Stimulated activated CD4-positive, alpha-beta T cell treated with anti-CD3 and anti-CD28 coated beads, TNF-alpha, amount 100 ng/mL, for 24 hours (primary cell): ENCODE data around the gene MYO3A.
"Not testable (repeated sequence)": the region's sequence is repeated elsewhere in the genome, so short reads cannot be mapped to it uniquely, and the experiment has no call there.

Experiments
- DNase-seq, 3 experiments: peaks; one replicate each; pipeline ENCODE4 v3.0.0-alpha.2; 2020; ENCODE audit warnings: low read depth in 3 of 3

MYO3A gene

DNA sequence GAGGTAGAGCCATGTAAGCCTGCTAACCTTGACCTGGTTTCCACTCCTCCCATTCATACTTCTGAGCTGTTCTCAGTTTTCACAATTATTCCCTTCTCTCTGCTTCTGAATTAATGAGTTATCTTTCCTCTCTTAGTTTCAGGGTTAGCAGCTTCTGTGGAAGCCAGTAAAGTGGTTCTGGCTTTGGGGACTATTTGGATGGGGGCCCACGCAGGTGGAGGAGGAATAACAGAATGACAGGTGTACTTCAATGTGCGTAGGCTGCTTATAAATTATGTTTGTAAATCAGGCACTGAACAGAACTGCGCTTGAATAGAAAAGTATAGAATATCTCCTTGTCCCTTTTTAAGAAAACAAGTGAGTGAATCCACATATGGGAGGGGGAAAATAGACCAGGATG is 153.6 kb downstream of the MYO3A start:
- DNase-seq, result no peak

DNA sequence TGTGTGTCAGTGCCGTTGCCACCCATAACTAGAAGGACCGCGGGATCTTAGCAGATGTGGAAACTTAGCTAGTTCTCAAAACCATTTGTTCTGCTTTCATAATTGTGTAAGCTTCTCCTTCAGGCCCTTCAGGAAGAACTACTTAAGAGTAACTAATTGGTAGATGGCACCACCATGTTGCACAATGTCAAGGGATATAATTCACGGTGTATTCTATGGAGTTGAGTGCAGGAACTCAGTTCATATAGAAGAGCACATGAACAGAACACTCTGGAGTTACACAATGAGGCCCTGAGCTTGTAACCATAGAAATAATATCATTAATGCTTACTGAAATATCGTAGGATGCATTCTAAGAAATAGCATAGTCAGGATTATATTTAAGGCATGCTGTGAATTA is 156.0 kb downstream of the MYO3A start:
- DNase-seq, result no peak

DNA sequence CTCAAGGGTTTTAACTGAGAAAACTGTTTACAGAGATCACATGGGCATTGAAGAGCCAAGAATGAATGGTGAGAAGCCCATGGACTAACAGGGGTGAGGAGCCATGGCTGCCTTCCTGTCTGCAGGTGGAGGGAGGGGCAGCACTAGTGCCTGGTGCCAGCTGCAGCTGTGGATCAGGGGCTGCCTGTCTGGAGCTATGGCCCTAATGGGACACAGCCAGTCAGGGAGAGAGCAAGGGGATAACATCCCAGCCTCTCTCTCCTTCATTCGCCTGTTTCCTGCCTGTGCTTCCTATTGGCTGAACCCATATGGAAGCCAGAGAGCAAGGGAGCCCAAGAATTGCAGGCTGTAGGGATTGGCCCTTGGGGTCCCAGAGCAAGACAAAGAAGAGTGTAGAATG is 156.7 kb downstream of the MYO3A start:
- DNase-seq, result no peak

DNA sequence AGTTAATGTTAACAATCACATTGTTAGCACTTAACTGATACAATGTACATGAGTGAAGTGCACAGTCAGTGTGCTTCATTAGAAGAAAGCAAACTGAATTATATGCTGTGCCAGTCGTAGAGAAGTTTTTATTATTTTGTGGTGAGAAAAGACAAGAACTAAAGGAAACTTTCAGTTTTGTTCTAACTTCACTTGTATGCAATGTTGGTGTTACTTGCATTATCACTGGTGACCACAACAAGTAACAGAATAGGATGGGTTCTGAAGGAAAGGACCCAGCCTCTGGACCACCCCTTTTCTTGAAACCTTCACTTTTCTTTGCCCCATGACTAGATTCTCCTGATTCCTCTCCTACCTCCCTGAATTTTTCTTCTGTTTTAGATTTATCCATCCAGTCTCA is 159.2 kb downstream of the MYO3A start:
- no peak for DNase-seq

DNA sequence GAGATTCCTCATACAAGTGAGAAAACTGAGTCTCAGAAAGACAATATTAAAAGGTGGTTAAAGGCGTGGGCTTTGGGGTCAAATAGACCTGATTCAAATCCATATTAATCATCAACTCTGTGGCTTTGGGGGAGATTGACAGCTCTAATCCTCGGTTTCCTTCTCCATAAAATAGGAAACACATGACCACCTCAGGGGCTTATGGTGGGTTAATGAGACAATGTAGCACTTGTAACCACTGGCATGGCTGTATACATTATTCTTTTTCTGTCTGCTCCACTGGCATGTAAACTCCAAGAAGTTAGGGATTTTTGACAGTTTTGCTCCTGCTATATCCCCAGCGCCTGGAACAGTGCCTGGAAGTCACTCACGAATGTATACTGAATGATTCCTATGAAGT is 161.8 kb downstream of the MYO3A start:
- DNase-seq, result no peak

DNA sequence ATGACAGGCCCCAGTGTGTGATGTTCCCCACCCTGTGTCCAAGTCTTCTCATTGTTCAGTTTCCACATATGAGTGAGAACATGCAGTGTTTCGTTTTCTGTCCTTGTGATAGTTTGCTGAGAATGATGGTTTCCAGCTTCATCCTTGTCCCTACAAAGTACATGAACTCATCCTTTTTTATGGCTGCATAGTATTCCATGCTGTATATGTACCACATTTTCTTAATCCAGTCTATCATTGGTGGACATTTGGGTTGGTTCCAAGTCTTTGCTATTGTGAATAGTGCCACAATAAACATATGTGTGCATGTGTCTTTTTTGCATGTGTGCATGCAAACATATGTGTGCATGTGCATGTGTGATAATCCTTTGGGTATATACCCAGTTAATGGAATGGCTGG is 163.5 kb downstream of the MYO3A start:
- DNase-seq, result not testable (repeated sequence)

DNA sequence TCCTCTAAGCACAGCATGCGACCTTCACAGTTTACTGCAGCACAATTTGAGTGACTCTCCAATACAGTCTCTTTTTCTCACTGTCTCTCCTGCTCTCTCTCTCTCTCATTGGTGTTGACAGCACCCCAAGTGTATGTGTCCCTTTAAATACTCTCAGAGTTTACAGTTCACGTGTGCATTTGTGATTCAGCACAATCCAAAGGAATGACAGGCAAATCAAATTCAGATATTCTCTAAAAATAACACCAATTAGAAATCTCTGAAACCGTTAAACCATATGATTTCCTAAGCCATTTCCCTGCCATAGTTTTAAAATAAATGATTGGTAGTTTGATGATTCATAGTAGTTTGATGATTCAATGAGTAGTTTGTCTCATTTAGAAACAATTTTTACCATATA is 178.5 kb downstream of the MYO3A start:
- DNase-seq, result no peak

DNA sequence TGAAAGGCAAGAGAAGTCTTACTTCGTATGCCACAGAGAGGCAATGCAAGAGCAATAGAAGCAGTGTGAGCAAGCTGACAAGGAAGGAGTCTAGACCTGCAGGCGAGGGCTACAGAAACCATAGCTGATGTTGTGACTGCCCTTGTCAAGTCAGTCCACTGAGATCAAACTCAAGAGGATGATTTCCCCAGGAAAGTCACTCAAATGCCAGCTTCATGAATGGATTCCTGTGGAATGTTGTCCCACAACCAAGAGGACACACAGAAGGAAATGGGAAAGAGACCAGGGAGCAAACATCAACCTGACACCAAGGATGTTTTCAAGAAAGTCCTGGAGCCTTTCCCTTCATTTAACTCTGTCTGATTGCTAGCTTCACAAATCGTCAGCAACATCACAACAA is 204.6 kb downstream of the MYO3A start:
- DNase-seq, result no peak

DNA sequence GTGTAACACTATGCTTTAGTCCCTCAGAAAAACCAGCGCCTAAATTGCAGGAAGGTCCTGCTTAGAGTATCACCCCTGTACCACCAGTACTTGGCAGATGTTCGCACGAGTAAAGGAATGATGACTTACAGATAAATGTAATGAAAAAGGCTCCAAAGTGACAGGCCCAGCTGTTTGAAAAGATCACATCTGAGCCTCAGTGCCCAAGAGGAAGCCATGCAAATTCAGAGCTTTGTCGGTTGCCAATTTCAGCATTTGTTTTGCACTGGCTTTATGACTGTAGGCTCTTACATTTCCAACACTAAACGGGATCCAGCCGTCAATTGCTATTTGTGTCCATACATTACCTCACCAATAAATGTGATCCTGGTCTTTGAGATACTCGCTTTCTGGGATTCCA is 222.0 kb downstream of the MYO3A start:
- no peak for DNase-seq

DNA sequence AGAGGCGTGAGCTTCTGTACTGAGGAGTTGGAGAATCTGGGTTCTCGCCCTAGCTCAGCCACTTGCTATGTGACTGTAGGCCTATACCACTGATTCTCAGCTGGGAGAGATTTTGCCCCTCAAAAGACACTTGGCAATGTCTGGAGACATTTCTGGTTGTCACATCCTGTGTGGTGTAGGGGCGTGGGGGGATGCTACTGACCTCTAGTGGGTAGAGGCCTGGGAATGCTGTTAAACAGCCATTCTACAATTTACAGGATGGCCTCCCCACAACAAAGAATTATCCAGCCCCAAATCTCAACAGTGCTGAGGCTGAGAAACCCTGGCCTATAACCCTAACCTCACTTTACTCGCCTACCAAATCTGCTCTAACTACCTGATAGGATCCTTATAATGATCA is 223.7 kb downstream of the MYO3A start:
- DNase-seq, result no peak

DNA sequence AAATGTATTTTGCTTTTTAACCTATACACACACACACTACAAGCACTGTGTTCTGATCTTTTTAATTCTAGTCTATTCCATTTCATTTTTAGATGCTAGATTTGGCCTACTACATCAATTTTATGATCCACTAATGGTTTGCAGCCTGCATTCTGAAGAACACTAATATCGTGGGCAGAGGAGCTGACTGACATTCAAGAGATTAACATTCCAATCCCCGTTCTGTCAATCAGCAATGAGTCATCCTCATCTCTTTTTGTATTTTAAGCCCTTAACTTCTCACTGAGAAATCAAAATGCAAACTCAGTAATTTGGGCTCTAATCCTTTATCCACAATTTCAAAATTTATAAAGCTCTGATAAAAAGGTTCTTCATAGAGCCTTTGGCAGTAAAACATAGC is 235.4 kb downstream of the MYO3A start:
- no peak for DNase-seq

DNA sequence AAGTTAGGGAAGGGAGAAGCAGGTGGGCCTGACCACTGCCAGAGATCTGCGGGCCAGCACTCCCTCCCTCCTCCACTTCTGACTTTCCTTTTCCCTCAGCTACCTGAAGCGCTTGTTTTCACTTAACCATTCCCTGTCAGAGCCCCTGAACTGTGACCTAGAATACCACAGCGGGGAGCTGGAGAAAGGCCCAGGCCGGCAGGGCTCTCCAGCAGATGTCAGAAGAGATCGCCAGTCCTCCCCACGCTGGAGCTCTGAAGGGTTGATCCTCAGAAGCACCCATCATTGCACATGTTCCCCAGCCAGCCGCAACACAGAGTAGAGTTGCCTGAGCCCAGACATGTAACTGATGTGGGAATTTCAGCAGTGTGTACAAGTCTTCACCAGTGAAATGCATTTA is 238.1 kb downstream of the MYO3A start:
- no peak for DNase-seq

DNA sequence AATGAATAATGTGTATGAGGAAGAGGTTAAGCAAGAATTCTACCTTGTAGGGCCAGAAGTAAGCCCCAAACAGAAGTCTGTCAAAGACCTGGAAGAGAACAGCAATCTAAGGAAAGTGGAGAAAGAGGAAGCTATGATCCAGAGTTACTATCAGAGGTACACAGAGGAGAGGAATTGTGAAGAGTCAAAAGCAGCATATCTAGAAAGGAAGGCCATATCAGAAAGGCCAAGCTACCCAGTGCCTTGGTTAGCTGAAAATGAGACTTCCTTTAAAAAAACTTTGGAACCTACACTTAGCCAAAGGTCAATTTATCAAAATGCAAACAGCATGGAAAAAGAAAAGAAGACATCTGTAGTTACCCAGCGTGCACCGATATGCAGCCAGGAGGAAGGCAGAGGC is 239.8 kb downstream of the MYO3A start:
- no peak for DNase-seq

DNA sequence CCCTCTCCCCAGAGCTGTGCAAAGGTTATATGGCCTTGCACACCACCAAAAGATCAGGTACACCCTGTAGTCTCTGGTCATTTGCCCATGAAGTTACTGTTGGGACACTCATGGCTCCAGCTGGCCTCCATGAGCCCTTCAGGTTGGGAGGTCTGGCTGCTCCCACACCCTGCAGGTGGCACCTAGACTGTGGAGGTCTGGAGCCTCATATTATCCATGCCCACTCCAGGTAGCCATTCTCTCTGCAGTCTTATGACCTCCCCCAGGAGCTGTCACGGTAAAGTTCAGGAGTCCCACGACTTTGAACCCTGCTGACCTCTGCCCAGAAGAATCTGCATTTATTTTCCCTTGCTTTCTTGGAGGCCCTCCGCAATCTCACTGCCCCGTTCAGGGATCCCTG is 243.3 kb downstream of the MYO3A start:
- no peak for DNase-seq

DNA sequence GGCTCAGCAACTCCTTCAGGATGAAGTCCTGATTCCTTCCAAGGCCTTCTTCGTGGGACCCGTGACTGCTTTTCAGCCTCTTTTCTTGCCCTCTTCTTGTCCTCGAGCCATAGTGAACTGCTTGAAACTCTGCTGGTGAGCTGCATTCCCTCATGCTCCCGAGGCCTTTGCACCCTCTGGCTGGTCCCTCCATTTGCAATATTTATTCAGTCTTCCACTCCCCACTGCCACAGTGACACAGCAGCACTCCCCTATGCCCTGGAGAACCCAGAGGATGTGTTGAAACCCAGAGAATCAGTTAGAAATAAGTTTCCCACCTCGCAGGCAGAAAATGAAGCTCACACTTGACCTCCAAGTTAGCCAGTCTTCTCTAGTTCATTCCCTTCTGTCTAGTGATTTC is 260.2 kb downstream of the MYO3A start:
- no peak for DNase-seq

DNA sequence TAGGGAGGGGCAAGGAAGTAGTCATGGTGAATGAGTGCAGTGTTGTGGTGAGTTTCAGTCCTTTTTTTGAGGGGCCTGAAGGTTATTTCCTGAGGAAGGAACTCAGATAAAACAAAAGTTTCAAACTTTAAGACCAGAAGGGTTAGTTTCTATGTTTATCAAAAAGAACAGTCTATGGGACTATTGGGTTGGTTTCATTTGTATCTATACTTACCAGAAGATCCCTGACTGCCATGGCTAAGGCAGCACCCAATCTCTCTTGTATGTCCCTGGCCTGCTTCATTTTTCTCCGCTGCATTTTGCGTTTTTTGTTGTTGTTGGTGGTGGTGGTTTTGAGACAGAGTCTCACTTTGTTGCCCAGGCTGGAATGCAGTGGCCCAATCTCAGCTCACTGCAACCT is 263.2 kb downstream of the MYO3A start:
- no peak for DNase-seq

DNA sequence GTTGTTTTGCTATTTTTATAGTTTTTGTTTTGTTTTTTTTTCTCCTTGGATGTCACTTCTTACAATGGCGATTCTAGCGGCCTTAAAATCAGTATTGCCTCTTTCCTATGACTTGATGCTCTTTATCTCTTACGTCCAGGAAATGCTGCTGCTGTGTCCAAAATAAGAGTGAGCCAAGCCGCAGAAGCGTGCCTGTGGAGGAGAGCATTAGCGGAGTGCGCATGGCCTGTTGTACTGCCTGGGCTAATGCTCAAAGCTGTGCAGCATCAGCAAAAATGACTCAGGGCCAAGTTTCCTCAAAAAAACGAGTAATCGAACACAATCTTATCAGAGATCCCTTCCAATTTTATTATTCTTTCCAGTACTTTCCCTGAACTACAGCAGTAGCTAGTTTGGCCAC is 264.1 kb downstream of the MYO3A start:
- DNase-seq, result no peak

DNA sequence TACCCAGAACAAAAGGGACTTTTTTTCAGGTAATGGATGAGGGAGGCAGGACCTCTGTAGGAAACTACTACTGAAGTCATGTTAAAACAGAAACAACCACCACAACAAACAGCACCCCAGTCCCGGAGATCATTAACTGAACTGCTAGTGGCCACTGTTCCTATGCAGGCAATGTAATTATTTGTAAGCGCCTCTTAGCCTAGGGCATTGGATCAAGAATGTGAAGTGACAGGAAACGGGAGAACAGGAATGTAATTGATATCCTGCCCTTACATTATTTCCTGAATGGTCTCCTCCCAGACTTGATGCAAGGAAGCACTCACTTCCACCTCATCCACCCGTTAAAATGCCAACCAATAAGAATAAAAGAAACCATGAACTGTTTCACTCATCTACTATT is 265.8 kb downstream of the MYO3A start:
- DNase-seq, result no peak

DNA sequence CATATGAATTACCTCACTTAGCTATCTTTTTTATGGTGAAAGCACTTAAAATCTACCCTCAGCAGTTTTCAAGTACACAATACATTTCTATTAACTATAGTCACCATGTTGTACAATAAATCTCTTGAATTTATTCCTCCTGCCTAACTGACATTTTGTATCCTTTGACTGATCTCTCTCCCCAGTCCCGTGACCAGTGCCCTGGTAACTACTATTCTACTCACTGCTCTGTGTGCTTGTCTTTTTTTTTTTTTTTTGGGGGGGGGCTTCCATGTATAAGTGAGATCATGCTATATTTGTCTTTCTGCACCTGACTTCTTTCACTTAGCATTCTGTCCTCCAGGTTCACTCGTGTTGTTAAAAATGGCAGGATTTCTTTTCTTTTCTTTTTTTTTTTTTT is 271.2 kb downstream of the MYO3A start:
- no peak for DNase-seq

DNA sequence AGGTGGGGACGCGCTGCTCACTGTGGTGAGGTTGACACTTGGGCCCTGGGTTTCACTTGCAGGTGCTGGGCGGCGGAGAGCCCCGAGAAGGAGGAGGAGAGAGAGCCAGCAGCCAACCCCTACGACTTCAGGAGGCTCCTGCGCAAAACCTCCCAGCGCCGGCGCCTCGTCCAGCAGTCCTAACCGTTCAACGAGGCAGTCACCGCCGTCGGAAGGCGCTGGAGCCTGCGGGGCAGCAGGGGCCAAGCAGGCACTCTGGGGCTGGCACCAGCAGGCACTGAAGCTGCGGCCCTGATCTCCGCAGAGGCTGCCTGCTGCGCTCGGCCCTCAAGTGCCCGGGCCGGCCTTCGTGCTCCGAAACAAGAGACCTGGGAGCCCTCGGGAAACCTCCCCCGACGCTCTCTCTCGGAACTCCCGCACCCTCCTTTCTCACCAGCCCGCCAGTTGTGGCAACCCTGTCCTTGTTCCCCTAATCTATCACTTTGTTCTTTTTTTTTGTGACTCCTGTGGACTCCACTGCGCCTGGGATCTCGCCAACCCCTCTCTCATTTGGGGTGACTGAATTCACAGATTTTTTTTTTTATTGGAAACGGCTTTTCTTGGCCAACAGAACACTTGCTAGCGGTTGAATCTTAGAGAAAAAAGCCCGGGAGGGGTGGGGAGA is 277.9 kb downstream of the MYO3A start:
- no peak for DNase-seq

DNA sequence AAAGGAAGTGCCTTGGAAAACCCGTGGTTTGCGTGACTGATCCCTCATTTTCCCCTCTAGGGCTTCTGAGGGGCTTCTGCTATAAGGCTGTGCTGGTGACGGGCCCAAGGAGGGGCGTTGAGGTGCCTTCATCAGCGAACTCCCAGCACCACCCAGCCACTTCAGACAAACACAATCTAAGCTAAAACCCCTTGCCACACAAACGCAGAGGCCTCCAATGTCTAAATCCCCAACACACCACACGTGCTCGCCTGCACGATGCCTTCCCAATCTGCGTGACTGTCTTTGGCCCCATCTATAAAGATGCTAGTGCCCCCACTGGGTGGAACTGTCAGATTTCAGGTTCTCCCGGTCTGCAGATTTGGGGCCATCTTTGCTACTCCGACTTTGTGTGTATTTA is 278.5 kb downstream of the MYO3A start:
- no peak for DNase-seq

DNA sequence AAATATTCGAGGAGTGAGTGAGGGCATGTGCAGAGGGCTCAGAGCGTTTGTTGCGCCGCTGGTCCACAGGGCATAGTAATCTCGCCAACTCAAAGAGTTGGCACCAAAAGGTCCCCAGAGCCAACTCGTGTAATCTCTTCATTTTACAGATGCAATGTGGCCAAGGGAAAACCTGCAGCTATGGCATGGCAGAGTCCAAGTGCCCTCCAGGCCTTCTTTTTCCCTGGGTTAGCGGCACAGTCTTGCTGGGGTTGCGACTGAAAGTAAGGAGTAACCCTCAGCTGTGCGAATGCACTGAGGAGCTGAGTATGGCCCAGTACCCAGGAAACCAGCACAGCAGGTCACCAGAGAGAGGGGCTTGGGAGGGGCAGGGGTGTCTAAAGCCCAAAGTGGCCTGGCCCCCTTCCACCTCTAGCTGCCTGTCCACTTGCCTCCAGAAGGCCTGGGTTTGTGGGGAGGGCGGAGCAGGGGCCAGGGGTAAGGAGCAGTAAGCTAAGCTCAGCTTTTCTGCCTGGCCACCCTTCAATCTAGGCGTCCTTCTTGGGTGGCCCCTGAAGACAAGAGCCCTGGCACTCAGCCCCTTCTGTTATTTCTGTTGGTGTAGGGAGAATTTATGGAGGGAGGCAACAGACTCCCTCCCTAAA is 279.2 kb downstream of the MYO3A start:
- DNase-seq, result no peak

DNA sequence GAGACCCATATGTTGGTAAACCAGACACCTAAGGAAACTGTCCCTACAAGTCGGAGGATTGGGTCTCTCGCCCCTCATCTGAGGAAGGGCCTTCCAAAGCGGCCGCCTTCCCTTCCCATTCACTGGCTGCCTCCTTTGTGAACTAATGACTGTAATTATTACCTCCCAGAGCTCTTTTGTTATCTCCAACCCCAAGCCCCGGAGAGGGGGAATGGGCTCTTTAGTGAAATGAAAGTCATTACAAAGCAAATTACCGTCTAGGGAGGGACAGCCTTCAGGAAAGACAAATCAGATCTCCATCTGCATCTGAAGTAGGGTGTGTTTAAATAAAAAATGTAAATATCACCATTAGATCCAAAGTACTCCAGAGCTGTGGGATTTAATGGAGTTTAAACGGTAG is 280.0 kb downstream of the MYO3A start:
- no peak for DNase-seq
